Measurements from ENCODE around the gene ADD2.

The ADD2 gene

GRCh38 chr2:70785137-70785911 lies 17.3 kb upstream of the ADD2 start:
- peak; percentile 31 for DNase-seq

- DNase-seq: no peak
Measured at GRCh38 chr2:70784320-70784719, 16.3 kb upstream of the ADD2 start.

DNA sequence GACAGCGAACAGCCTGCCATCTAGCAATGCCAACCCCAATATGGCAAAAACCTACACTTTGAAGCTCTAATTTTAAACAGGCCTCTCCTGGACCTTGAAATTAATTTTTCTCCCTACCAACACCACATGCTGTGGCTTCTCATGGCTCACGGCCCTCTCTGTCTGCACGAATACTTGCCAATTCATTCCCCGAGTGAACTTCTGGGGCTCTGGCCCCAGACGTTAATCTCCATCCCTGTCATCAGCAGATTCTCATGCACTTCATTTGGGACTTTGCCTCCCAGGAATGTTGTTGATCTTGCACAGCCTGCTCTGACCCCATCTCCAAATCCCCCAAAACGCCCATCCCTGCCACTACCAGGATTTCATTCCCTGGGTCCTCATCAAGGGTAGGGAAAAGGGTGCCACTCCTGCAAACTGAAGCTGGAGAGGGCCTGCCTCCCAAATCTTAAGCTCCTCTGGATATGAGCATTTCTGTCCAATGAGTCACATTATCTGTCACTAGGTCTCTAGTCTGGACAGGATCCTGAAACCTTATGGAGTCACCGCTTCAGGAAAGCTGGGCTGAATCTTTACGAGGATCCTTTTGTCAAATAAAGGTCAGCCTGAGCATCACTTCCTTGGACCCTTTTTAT lies 12.0 kb upstream of the ADD2 start:
- peak; percentile 13 for DNase-seq

DNA sequence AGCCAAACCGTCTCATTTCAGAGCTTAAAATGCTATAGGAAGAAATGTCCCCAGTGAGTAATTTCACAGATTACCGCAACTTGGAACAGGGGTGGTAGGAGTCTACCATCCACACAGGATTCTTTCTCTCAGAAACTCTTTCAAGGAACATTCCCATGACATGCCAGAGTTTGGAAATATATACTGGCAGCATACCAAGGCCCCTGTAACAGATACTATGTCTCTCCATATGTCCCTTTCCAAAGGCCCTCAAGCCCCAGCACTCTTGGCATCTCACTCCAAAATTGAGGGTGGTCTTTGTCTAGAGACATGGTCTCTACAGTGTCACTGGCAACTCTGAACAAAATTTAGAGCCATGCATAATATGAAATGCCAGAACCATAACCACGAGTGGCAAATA lies 11.5 kb upstream of the ADD2 start:
- no peak for DNase-seq

- DNase-seq: no peak
Measured at GRCh38 chr2:70778676-70779075, 10.7 kb upstream of the ADD2 start.

DNA sequence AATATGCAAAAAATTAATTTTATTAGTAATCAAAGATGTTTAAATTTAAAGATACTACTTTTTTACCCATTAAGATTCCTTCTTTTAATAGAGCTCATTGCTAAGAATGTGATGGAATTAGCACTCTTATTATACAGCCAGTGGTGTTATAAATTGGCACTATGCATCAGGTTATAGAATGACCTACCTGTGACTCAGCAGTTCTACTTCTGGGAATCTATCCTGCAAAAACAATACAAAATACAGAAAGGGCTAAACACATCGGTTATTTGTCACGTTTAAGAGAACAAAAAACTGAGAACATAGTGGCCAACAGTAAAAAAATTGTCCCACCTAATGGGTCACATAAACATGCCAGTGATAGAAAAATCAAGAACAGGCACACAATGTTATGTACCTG lies 9.4 kb upstream of the ADD2 start:
- DNase-seq: no peak

DNA sequence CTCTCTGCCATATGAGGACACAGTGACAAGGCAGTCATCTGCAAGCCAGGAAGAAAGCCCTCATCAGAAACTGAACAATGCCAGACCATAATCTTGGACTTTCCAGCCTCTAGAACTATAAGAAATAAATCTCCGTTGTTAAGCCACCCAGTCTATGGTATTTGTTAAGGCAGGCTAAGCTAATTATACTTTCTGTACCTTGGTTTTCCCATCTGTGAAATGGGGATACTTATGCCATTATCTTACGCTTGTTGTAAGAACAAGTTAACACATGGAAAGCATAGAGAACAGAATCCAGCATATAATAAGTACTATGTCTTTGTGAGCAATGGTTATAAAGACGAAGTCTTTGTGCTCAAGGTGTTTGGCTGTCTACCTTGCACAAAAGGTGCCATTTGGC lies 8.3 kb upstream of the ADD2 start:
- no peak for DNase-seq

DNA sequence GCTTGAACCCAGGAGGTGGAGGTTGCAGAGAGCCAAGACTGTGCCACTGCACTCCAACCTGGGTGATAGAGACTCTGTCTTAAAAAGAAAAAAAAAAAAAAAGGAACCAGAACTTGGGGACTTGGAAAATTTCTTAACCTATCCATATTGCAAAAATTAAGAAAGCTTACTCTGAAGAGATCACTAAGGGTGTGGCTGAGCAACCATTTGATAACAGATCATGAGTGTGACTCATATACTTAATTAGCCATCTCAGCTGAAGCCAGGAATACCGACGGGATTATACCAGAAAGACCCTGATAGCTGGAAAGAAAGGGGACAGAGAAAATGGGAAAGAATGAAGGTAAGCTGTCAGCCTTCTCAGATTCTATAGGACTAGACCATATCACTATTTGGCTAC lies 7.1 kb upstream of the ADD2 start:
- no peak for DNase-seq

- no peak for DNase-seq
Measured at GRCh38 chr2:70772486-70773155, 4.6 kb upstream of the ADD2 start.

- no peak for DNase-seq
Measured at GRCh38 chr2:70771446-70771845, 3.4 kb upstream of the ADD2 start.

DNA sequence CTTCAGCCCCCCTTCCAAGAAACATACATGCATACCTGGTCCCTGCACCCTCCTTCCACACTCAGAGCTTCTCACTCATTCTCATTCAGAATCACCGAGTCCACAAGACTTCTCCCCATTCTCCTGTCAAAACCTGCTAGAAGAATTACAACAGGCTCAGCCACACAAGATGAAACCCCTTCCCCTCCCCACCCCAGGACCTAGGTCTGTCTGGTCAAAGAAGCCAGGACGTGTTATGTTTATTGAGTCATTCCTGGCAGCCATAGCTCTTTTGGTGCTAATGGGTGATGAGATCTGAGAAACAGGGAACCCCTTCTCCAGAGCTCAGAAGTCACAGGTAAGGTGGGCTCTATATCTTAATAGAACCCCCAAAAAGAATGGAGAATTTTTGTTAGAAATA lies 1.4 kb upstream of the ADD2 start:
- no peak for DNase-seq

- DNase-seq: no peak
Measured at GRCh38 chr2:70768590-70769085, 638 bp upstream of the ADD2 start.

GRCh38 chr2:70767079-70767698 lies 811 bp downstream of the ADD2 start:
- peak; percentile 6 for DNase-seq

DNA sequence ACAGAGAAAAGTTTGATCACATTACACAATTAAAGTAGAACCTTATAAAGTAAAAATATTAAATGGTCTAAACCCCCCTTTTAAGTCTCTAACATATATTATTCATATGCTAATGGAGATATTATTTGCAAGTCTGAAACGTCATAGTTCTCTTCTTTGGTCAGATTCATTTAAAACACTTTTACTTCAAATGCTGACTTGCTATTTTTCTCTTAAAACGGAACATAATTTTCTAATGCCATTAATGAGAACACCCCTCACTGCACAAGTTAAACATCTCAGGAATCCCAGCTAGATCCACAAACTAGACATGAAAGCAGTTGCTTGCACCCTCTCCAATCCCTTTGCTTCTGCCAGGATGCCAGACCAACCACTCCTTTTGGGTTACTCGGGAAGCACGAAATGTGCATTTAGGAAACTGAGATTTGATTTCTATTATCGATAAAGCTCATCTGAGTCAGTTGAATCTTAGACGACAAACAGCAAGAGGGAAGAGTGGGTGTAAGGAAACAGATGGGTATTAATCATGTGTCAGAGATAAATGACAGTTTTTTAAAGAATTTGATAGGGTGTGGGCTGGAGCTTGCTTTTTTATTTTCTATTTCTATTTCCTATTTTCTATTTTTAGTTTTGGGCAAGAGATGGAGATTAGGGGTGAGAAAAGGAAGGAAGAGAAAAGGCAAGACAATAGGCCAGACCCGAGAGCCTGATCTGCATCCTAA lies 1.5 kb downstream of the ADD2 start:
- DNase-seq: no peak

DNA sequence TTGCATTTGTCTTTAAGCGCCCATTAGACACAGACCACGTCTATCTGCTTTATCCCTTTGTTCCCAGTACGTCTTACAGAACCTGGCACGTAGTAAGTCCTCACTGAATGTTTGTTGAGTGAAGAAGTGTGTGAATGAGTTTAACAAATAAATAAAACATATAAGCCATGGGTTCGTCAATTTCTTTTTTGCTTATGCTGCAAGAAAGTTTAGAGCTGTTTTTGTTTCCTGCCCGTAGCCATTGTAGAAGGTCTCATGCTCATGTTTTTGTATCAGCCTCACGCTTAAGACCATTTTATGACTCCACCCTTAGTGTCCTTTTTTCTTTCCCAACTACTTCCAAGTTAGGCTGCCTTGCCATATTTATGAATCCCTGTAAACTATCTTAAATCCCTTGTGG lies 2.5 kb downstream of the ADD2 start:
- DNase-seq: no peak

DNA sequence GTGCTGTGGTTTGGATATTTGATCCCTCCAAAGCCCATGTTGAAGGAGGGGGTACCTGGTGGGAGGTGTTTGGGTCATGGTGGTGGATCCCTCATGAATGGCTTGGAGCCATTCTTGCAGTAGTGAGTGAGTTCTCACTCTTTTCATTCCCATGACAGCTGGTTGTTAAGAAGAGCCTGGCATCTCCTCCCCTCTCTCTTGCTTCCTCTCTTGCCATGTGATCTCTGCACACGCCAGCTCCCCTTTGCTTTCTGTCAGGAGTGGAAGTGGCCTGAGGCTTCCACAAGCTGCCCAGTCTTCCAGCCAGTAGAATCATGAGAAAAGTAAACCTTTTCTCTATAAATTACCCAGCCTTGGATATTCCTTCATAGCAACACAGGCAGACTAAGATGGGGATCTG lies 8.6 kb downstream of the ADD2 start:
- no peak for DNase-seq

GRCh38 chr2:70757966-70758365 lies 10.0 kb downstream of the ADD2 start:
- no peak for DNase-seq

DNA sequence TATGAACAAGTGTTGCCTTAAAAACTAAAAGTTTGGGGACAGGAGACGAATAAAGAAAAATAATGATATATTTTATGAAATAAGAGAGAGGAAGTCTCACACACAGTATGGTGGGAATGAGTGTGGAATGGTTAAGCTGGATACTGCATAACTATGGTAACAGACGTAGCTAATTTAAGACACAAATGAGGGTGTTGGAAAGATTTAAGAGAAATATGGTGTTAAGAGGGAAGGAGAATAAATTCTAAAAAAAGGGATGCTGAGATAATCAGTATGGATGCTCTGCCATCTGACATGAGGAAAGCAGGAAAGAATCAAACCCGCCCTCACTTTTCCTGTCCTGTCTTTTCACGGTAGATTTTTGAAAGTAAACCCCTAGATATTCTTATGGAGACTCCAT lies 10.6 kb downstream of the ADD2 start:
- DNase-seq: no peak

- DNase-seq: no peak
Measured at GRCh38 chr2:70756128-70756527, 11.9 kb downstream of the ADD2 start.

DNA sequence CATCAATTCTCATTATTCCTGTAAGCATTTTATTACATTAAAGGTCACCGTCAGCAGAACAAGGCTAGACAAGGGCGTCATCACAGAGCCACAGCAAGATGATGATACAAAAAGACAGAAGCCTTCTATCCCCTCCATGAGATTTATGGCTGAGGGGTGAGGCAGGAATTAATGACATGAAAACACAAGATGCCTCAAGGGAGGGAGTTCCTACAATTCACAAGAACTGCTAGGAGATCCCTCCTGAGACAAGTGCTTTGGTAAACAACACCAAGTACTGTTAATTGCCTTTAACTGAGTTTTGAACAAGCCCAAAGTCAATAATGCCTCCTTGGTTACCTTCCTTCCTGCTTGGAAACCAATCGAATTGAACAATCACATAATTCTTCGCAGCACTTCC lies 14.1 kb downstream of the ADD2 start:
- DNase-seq: no peak

GRCh38 chr2:70753031-70753430 lies 15.0 kb downstream of the ADD2 start:
- no peak for DNase-seq

- DNase-seq: no peak
Measured at GRCh38 chr2:70752396-70752795, 15.6 kb downstream of the ADD2 start.

DNA sequence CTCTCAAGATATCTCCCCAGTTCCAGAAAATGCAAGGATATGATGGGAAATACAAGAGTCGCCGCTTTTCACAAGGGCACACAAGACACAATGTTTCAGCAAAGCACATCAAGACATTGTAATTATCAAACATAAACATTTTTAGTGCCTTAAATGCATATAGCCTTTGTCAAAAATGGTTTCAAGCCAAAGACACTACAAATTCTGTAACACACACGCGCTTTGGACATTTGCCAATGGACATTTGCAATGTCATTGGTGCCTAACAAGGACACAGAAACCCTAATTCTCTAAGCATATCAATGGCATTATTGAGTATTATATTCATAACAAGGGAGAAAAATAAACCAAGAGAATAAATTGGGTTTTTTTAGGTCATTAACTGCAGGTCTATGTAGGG lies 16.1 kb downstream of the ADD2 start:
- DNase-seq: no peak
